ENCODE measurements around the gene COL6A2.
"Not testable (repeated sequence)": the region's sequence is repeated elsewhere in the genome, so short reads cannot be mapped to it uniquely, and the experiment has no call there.

The COL6A2 gene

DNA sequence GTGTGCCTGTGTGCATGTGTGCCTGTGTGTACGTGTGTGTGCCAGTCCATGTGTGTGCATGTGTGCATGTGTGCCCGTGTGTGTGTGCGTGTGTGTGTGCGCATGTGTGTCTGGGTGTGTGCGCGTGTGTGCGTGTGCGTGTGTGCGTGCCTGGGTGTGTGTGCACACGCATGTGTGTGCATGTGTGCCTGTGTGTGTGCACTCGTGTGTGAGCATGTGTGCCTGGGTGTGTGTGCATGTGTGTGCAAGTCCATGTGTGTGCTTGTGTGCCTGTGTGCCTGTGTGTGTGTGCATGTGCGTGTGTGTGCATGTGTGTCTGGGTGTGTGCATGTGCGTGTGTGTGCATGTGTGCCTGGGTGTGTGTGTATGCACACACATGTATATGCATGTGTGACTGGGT, 28.7 kb upstream of the COL6A2 start:
- 100% methylated on average over 2 of the region's 13 CpGs for WGBS (ENCODE audit: insufficient coverage)
- Histone ChIP-seq H3K27me3 (replicated peaks in 2 of 5; ENCODE audit: control insufficient read depth in 4 of 5, insufficient read depth in 5 of 5, low read length in 4 of 5) (no peaks in the 10 kb centered on the region), H3K9me3 (ENCODE audit: control extremely low read depth in 1 of 5, control insufficient read depth in 4 of 5, insufficient read depth in 2 of 5, low read depth in 1 of 5, low read length in 4 of 5) (no peaks in the 10 kb centered on the region), H3K27ac (ENCODE audit: insufficient read depth in 1 of 2, low read depth in 1 of 2, low read length in 2 of 2, poor library complexity in 1 of 2, severe bottlenecking in 2 of 2) (no peak overlapping the region), H3K4me3 (ENCODE audit: control insufficient read depth in 1 of 7, extremely low read depth in 1 of 7, insufficient read depth in 4 of 7, low read depth in 2 of 7, low read length in 6 of 7) (no peak overlapping the region), H3K36me3 (ENCODE audit: control insufficient read depth in 4 of 4, insufficient read depth in 4 of 4, low read length in 3 of 4) (no peaks in the 10 kb centered on the region), H3K4me1 (ENCODE audit: control extremely low read depth in 1 of 4, control insufficient read depth in 4 of 4, insufficient read depth in 4 of 4, low read length in 3 of 4) (peaks cover 0 to 23% (median 22%) of the 10 kb centered on the region in 4 experiments)
- ChIA-PET CTCF (no interaction called here), POLR2A (no interaction called here)
- DNase-seq, result no peak

GRCh38 chr21:46069719-46070279, 28.1 kb upstream of the COL6A2 start:
- POLR2A ChIA-PET, result no interaction called here
- Histone ChIP-seq H3K4me1 (ENCODE audit: control extremely low read depth in 1 of 4, control insufficient read depth in 4 of 4, insufficient read depth in 4 of 4, low read length in 3 of 4) (peaks cover 0 to 23% (median 21%) of the 10 kb centered on the region in 4 experiments), H3K27ac (ENCODE audit: insufficient read depth in 1 of 2, low read depth in 1 of 2, low read length in 2 of 2, poor library complexity in 1 of 2, severe bottlenecking in 2 of 2) (no peak overlapping the region), H3K4me3 (ENCODE audit: control insufficient read depth in 1 of 7, extremely low read depth in 1 of 7, insufficient read depth in 4 of 7, low read depth in 2 of 7, low read length in 6 of 7) (no peak overlapping the region), H3K36me3 (ENCODE audit: control insufficient read depth in 4 of 4, insufficient read depth in 4 of 4, low read length in 3 of 4) (no peaks in the 10 kb centered on the region), H3K27me3 (replicated peaks in 2 of 5; ENCODE audit: control insufficient read depth in 4 of 5, insufficient read depth in 5 of 5, low read length in 4 of 5) (no peaks in the 10 kb centered on the region), H3K9me3 (ENCODE audit: control extremely low read depth in 1 of 5, control insufficient read depth in 4 of 5, insufficient read depth in 2 of 5, low read depth in 1 of 5, low read length in 4 of 5) (no peaks in the 10 kb centered on the region)
- WGBS (ENCODE audit: insufficient coverage), result 92% methylated on average over 20 of the region's 21 CpGs
- DNase-seq, result no peak
- CTCF ChIA-PET, result no interaction called here

GRCh38 chr21:46071082-46071481, 26.8 kb upstream of the COL6A2 start:
- 89% methylated on average over 11 of the region's 13 CpGs for WGBS (ENCODE audit: insufficient coverage)

DNA sequence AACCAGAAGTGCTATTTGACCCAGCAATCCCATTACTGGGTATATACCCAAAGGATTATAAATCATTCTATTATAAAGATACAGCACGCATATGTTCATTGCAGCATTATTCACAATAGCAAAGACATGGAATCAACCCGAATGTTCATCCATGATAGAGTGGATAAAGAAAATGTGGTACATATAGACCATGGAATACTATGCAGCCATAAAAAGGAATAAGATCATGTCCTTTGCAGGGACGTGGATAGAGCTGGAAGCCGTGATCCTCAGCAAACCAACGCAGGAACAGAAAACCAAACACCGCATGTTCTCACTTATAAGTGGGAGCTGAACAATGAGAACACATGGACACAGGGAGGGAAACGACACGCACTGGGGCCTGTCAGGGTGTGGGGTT, 21.2 kb upstream of the COL6A2 start:
- H3K4me1 ChIP-seq (ENCODE audit: control extremely low read depth in 1 of 4, control insufficient read depth in 4 of 4, insufficient read depth in 4 of 4, low read length in 3 of 4); H3K27me3 ChIP-seq (replicated peaks in 2 of 5; ENCODE audit: control insufficient read depth in 4 of 5, insufficient read depth in 5 of 5, low read length in 4 of 5); H3K4me3 ChIP-seq (ENCODE audit: control insufficient read depth in 1 of 7, extremely low read depth in 1 of 7, insufficient read depth in 4 of 7, low read depth in 2 of 7, low read length in 6 of 7); H3K9me3 ChIP-seq (ENCODE audit: control extremely low read depth in 1 of 5, control insufficient read depth in 4 of 5, insufficient read depth in 2 of 5, low read depth in 1 of 5, low read length in 4 of 5); H3K27ac ChIP-seq (ENCODE audit: insufficient read depth in 1 of 2, low read depth in 1 of 2, low read length in 2 of 2, poor library complexity in 1 of 2, severe bottlenecking in 2 of 2); CTCF ChIA-PET; POLR2A ChIA-PET; DNase-seq; H3K36me3 ChIP-seq (ENCODE audit: control insufficient read depth in 4 of 4, insufficient read depth in 4 of 4, low read length in 3 of 4): not testable (repeated sequence)
- WGBS (ENCODE audit: insufficient coverage), result 93% methylated on average over 3 of the region's 8 CpGs

More at GRCh38 chr21:46071082-46071481, 26.8 kb upstream of the COL6A2 start:
- no peak overlapping the region for H3K4me3 ChIP-seq (ENCODE audit: control insufficient read depth in 1 of 7, extremely low read depth in 1 of 7, insufficient read depth in 4 of 7, low read depth in 2 of 7, low read length in 6 of 7)
- POLR2A ChIA-PET, result no interaction called here
- CTCF ChIA-PET, result no interaction called here
- DNase-seq, result no peak
- H3K27me3 ChIP-seq (replicated peaks in 2 of 5; ENCODE audit: control insufficient read depth in 4 of 5, insufficient read depth in 5 of 5, low read length in 4 of 5), result no peaks in the 10 kb centered on the region
- H3K27ac ChIP-seq (ENCODE audit: insufficient read depth in 1 of 2, low read depth in 1 of 2, low read length in 2 of 2, poor library complexity in 1 of 2, severe bottlenecking in 2 of 2), result no peak overlapping the region
- no peaks in the 10 kb centered on the region for H3K36me3 ChIP-seq (ENCODE audit: control insufficient read depth in 4 of 4, insufficient read depth in 4 of 4, low read length in 3 of 4)
- peaks cover 0 to 10% (median 8%) of the 10 kb centered on the region in 4 experiments for H3K4me1 ChIP-seq (ENCODE audit: control extremely low read depth in 1 of 4, control insufficient read depth in 4 of 4, insufficient read depth in 4 of 4, low read length in 3 of 4)
- no peaks in the 10 kb centered on the region for H3K9me3 ChIP-seq (ENCODE audit: control extremely low read depth in 1 of 5, control insufficient read depth in 4 of 5, insufficient read depth in 2 of 5, low read depth in 1 of 5, low read length in 4 of 5)

DNA sequence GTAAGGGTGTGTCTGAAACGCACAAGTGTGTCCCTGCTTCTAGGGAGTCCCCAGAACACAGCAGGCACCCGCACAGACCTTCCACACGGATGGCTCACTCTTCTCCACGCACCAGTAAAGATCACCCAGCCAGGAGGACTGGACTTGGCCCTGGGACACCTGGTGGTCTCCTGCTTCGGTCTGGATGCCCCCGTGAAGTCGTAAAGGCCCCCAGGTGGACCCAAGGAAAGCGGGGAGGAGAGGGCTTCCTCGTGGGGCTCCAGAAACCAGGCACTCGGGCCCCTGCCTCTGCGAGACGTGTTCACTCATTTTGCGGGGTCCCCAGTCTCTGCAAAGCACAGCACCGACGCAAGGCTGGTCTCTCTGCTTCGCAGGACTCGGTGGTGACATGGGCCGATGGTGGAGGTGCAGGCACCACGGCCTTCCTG, 20.2 kb upstream of the COL6A2 start:
- H3K27ac ChIP-seq (ENCODE audit: insufficient read depth in 1 of 2, low read depth in 1 of 2, low read length in 2 of 2, poor library complexity in 1 of 2, severe bottlenecking in 2 of 2), result no peak overlapping the region
- H3K4me3 ChIP-seq (ENCODE audit: control insufficient read depth in 1 of 7, extremely low read depth in 1 of 7, insufficient read depth in 4 of 7, low read depth in 2 of 7, low read length in 6 of 7), result no peak overlapping the region
- peaks cover 0 to 2% (median 0%) of the 10 kb centered on the region in 5 experiments for H3K27me3 ChIP-seq (replicated peaks in 2 of 5; ENCODE audit: control insufficient read depth in 4 of 5, insufficient read depth in 5 of 5, low read length in 4 of 5)
- H3K36me3 ChIP-seq (ENCODE audit: control insufficient read depth in 4 of 4, insufficient read depth in 4 of 4, low read length in 3 of 4), result no peaks in the 10 kb centered on the region
- WGBS (ENCODE audit: insufficient coverage), result 98% methylated on average over 18 of the region's 19 CpGs
- no peak for DNase-seq
- ChIA-PET CTCF (no interaction called here), POLR2A (no interaction called here)
- no peaks in the 10 kb centered on the region for H3K9me3 ChIP-seq (ENCODE audit: control extremely low read depth in 1 of 5, control insufficient read depth in 4 of 5, insufficient read depth in 2 of 5, low read depth in 1 of 5, low read length in 4 of 5)
- H3K4me1 ChIP-seq (ENCODE audit: control extremely low read depth in 1 of 4, control insufficient read depth in 4 of 4, insufficient read depth in 4 of 4, low read length in 3 of 4), result no peaks in the 10 kb centered on the region

GRCh38 chr21:46078322-46078977, 19.5 kb upstream of the COL6A2 start:
- ChIA-PET POLR2A (no interaction called here), CTCF (no interaction called here)
- Histone ChIP-seq H3K4me3 (ENCODE audit: control insufficient read depth in 1 of 7, extremely low read depth in 1 of 7, insufficient read depth in 4 of 7, low read depth in 2 of 7, low read length in 6 of 7) (no peak overlapping the region), H3K4me1 (ENCODE audit: control extremely low read depth in 1 of 4, control insufficient read depth in 4 of 4, insufficient read depth in 4 of 4, low read length in 3 of 4) (no peaks in the 10 kb centered on the region), H3K27ac (ENCODE audit: insufficient read depth in 1 of 2, low read depth in 1 of 2, low read length in 2 of 2, poor library complexity in 1 of 2, severe bottlenecking in 2 of 2) (no peak overlapping the region), H3K9me3 (ENCODE audit: control extremely low read depth in 1 of 5, control insufficient read depth in 4 of 5, insufficient read depth in 2 of 5, low read depth in 1 of 5, low read length in 4 of 5) (no peaks in the 10 kb centered on the region), H3K27me3 (replicated peaks in 2 of 5; ENCODE audit: control insufficient read depth in 4 of 5, insufficient read depth in 5 of 5, low read length in 4 of 5) (peaks cover 0 to 2% (median 0%) of the 10 kb centered on the region in 5 experiments), H3K36me3 (ENCODE audit: control insufficient read depth in 4 of 4, insufficient read depth in 4 of 4, low read length in 3 of 4) (no peaks in the 10 kb centered on the region)
- WGBS (ENCODE audit: insufficient coverage), result 92% methylated on average over 22 of the region's 23 CpGs
- no peak for DNase-seq

GRCh38 chr21:46078978-46079351, 18.9 kb upstream of the COL6A2 start:
- DNase-seq, result no peak
- POLR2A ChIA-PET, result no interaction called here
- H3K4me1 ChIP-seq (ENCODE audit: control extremely low read depth in 1 of 4, control insufficient read depth in 4 of 4, insufficient read depth in 4 of 4, low read length in 3 of 4), result no peaks in the 10 kb centered on the region
- H3K27ac ChIP-seq (ENCODE audit: insufficient read depth in 1 of 2, low read depth in 1 of 2, low read length in 2 of 2, poor library complexity in 1 of 2, severe bottlenecking in 2 of 2), result no peak overlapping the region
- peaks cover 0 to 2% (median 0%) of the 10 kb centered on the region in 5 experiments for H3K27me3 ChIP-seq (replicated peaks in 2 of 5; ENCODE audit: control insufficient read depth in 4 of 5, insufficient read depth in 5 of 5, low read length in 4 of 5)
- H3K36me3 ChIP-seq (ENCODE audit: control insufficient read depth in 4 of 4, insufficient read depth in 4 of 4, low read length in 3 of 4), result no peaks in the 10 kb centered on the region
- CTCF ChIA-PET, result no interaction called here
- H3K4me3 ChIP-seq (ENCODE audit: control insufficient read depth in 1 of 7, extremely low read depth in 1 of 7, insufficient read depth in 4 of 7, low read depth in 2 of 7, low read length in 6 of 7), result no peak overlapping the region
- H3K9me3 ChIP-seq (ENCODE audit: control extremely low read depth in 1 of 5, control insufficient read depth in 4 of 5, insufficient read depth in 2 of 5, low read depth in 1 of 5, low read length in 4 of 5), result no peaks in the 10 kb centered on the region
- WGBS (ENCODE audit: insufficient coverage), result 100% methylated on average over 3 of the region's 6 CpGs

Data from common myeloid progenitor, CD34-positive (primary cell).